BLaER1 treated with 17β-estradiol and CSF1 and Interleukin-3, amounts not matched to agents 10 nM and 100 nM (cell line): ENCODE measurements around the gene PHLPP2.
"Not testable (repeated sequence)": the region's sequence is repeated elsewhere in the genome, so short reads cannot be mapped to it uniquely, and the experiment has no call there.

ENCODE experiments used
- H3K27ac ChIP-seq, 11 experiments: shearing (Covaris generic); formaldehyde crosslinking; 2 replicates each; pipeline ENCODE4 v1.8.1; 2022
- H3K27me3 ChIP-seq, 11 experiments: shearing (Covaris generic); formaldehyde crosslinking; 2 replicates each; pipeline ENCODE4 v1.8.1; 2022
- H3K36me3 ChIP-seq, 11 experiments: shearing (Covaris generic); formaldehyde crosslinking; 2 replicates each; pipeline ENCODE4 v1.8.1; 2022
- H3K4me1 ChIP-seq, 10 experiments: shearing (Covaris generic); formaldehyde crosslinking; 2 replicates each; pipeline ENCODE4 v1.8.1; 2022
- H3K4me2 ChIP-seq, 11 experiments: shearing (Covaris generic); formaldehyde crosslinking; 2 replicates each; pipeline ENCODE4 v1.8.1; 2022
- H3K4me3 ChIP-seq, 10 experiments: shearing (Covaris generic); formaldehyde crosslinking; 2 replicates each; pipeline ENCODE4 v1.8.1; 2022
- H3K9ac ChIP-seq, 11 experiments: shearing (Covaris generic); formaldehyde crosslinking; 2 replicates each; pipeline ENCODE4 v1.8.1; 2022
- H3K9me3 ChIP-seq, 11 experiments: shearing (Covaris generic); formaldehyde crosslinking; replicated peaks in 1 of 11; 2 replicates each; pipeline ENCODE4 v1.8.1; 2022
- H4K20me1 ChIP-seq, 11 experiments: shearing (Covaris generic); formaldehyde crosslinking; 2 replicates each; pipeline ENCODE4 v1.8.1; 2022
- Cebpa-rat ChIP-seq, 11 experiments: shearing (Covaris generic); IDR thresholded peaks; 2 replicates each; pipeline ENCODE4 v1.8.1; 2022

PHLPP2 gene

GRCh38 chr16:71609066-71609465, 115.4 kb downstream of the PHLPP2 start:
- no peaks in the 10 kb centered on the region for H3K27me3 ChIP-seq
- H3K9ac ChIP-seq: no peak overlapping the region
- no peak for TF ChIP-seq Cebpa-rat (IDR thresholded peaks at IDR 0.05)
- no peak overlapping the region for H3K27ac ChIP-seq
- no peaks in the 10 kb centered on the region for H3K9me3 ChIP-seq
- no peak overlapping the region for H3K4me2 ChIP-seq
- no peaks in the 10 kb centered on the region for H4K20me1 ChIP-seq
- H3K4me1 ChIP-seq: no peaks in the 10 kb centered on the region; a peak in 1 of 20 replicates
- H3K36me3 ChIP-seq: no peaks in the 10 kb centered on the region
- H3K4me3 ChIP-seq: no peak overlapping the region

- Histone ChIP-seq H3K4me3 (no peak overlapping the region), H4K20me1 (no peaks in the 10 kb centered on the region), H3K9ac (no peak overlapping the region), H3K9me3 (0 out of 22 replicates have a peak, but pooled peaks cover 0 to 5% (median 0%) of the 10 kb centered on the region in 11 experiments), H3K27ac (no peak overlapping the region), H3K4me2 (no peak overlapping the region), H3K36me3 (no peaks in the 10 kb centered on the region), H3K27me3 (no peaks in the 10 kb centered on the region), H3K4me1 (no peaks in the 10 kb centered on the region)
- no peak for TF ChIP-seq Cebpa-rat (IDR thresholded peaks at IDR 0.05)
Measured at GRCh38 chr16:71600822-71601221, 123.7 kb downstream of the PHLPP2 start.

- H3K4me3 ChIP-seq, H3K4me2 ChIP-seq, H3K9me3 ChIP-seq, H4K20me1 ChIP-seq, H3K9ac ChIP-seq, H3K36me3 ChIP-seq, H3K27me3 ChIP-seq, H3K27ac ChIP-seq, H3K4me1 ChIP-seq: not testable (repeated sequence)
Measured at GRCh38 chr16:71598426-71598825, 126.1 kb downstream of the PHLPP2 start.

GRCh38 chr16:71595340-71595826, 129.1 kb downstream of the PHLPP2 start:
- not testable (repeated sequence) for H3K4me1 ChIP-seq, H3K9ac ChIP-seq, H3K9me3 ChIP-seq, H3K4me2 ChIP-seq, H3K36me3 ChIP-seq, H3K27me3 ChIP-seq, H3K27ac ChIP-seq, H3K4me3 ChIP-seq, H4K20me1 ChIP-seq
